ENCODE data around the gene KCTD16.
A peak's percentile ranks its signal among the peaks of the same experiment; 100 is the strongest.

KCTD16 gene

GRCh38 chr5:144298658-144299057 lies 128.0 kb downstream of the KCTD16 start:
- no peak for DNase-seq (ENCODE audit: low read depth)
- TF ChIP-seq, protein P1, sequence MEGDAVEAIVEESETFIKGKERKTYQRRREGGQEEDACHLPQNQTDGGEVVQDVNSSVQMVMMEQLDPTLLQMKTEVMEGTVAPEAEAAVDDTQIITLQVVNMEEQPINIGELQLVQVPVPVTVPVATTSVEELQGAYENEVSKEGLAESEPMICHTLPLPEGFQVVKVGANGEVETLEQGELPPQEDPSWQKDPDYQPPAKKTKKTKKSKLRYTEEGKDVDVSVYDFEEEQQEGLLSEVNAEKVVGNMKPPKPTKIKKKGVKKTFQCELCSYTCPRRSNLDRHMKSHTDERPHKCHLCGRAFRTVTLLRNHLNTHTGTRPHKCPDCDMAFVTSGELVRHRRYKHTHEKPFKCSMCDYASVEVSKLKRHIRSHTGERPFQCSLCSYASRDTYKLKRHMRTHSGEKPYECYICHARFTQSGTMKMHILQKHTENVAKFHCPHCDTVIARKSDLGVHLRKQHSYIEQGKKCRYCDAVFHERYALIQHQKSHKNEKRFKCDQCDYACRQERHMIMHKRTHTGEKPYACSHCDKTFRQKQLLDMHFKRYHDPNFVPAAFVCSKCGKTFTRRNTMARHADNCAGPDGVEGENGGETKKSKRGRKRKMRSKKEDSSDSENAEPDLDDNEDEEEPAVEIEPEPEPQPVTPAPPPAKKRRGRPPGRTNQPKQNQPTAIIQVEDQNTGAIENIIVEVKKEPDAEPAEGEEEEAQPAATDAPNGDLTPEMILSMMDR (conservative IDR thresholded peaks at IDR 0.05; ENCODE audit: low read depth, low read length), result no peak
- H3K4me3 ChIP-seq (ENCODE audit: low read length), result no peak overlapping the region

- TF ChIP-seq, protein P1 (conservative IDR thresholded peaks at IDR 0.05; ENCODE audit: low read depth, low read length), result no peak
- no peak overlapping the region for H3K4me3 ChIP-seq (ENCODE audit: low read length)
- DNase-seq (ENCODE audit: low read depth), result no peak
Observed at GRCh38 chr5:144304688-144305087, 134.0 kb downstream of the KCTD16 start.

DNA sequence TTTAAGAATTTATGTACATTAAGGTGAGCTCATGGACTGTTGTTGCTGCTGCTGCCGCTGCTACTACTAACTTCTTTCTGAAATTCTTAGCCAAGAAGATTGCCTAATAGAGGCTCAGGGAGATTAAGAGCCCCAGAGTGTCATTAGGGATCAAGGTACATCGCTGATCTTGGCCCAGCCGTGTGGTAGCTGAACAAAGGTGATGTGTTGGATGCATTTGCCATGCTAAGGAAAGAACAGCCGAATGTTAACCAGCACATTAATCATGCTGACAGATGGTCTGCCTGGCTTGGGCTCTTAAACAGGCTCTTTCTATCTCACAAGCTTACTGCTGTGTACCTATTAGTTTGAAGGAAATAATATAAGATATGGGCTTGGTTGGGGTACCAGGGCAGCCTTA lies 137.1 kb downstream of the KCTD16 start:
- DNase-seq (ENCODE audit: low read depth), result peak; percentile 11
- TF ChIP-seq, protein P1 (conservative IDR thresholded peaks at IDR 0.05; ENCODE audit: low read depth, low read length), result no peak
- no peak overlapping the region for H3K4me3 ChIP-seq (ENCODE audit: low read length)

GRCh38 chr5:144308174-144308573 lies 137.5 kb downstream of the KCTD16 start:
- no peak overlapping the region for H3K4me3 ChIP-seq (ENCODE audit: low read length)
- TF ChIP-seq, protein P1 (conservative IDR thresholded peaks at IDR 0.05; ENCODE audit: low read depth, low read length), result no peak
- no peak for DNase-seq (ENCODE audit: low read depth)

- peak; percentile 40 for DNase-seq (ENCODE audit: low read depth)
- TF ChIP-seq, protein P1 (conservative IDR thresholded peaks at IDR 0.05; ENCODE audit: low read depth, low read length), result no peak
- no peak overlapping the region for H3K4me3 ChIP-seq (ENCODE audit: low read length)
Observed at GRCh38 chr5:144308906-144309670, 138.4 kb downstream of the KCTD16 start.

DNA sequence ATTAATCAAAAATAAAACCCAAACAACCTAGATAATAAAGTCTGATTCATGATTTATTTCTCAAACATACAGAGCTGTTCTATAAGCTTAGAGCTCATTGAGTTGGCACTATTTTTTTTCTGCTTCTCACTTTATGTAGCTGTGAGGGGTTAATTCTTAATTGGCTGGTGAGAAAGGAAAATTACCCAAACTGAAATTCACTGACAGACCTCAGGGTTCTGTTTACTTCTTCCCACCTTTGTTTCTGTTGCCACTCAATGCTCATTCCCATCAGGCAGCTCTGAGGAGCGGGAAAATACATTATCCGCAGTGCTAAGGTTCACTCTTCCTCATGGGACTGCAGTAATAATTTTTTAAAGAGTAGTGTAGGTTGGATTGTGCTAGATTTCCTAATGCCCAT lies 139.9 kb downstream of the KCTD16 start:
- TF ChIP-seq, protein P1 (conservative IDR thresholded peaks at IDR 0.05; ENCODE audit: low read depth, low read length), result no peak
- no peak for DNase-seq (ENCODE audit: low read depth)
- no peak overlapping the region for H3K4me3 ChIP-seq (ENCODE audit: low read length)

DNA sequence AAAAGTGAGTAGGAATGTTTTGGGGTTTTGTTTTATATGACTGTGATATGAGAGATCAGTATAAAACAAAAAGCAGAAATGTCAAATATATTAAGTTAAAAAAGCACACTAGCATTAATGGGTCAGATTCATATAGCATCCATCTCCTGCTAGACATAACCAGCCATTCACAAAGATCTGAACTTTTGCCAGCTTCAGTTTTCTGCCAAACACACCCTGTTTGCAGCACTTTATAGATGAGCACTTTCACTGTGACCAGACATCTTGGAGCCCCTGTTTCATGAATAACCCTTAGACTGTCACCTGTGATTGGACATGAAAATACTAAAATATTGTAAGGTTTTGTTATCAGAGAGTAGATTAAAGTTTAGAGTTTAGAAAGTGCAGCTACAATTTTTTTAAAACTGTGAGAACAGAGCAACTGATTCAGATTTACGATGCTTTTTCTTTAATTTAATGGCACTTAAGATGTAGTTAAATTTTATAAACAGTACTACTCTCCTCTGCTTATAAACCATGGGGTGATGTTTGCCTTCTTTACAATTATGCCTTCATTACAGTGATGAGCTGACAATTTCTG lies 142.6 kb downstream of the KCTD16 start:
- DNase-seq (ENCODE audit: low read depth), result no peak
- TF ChIP-seq, protein P1 (conservative IDR thresholded peaks at IDR 0.05; ENCODE audit: low read depth, low read length), result no peak
- no peak overlapping the region for H3K4me3 ChIP-seq (ENCODE audit: low read length)
